ENCODE measurements around the gene ARF1.

GRCh38 chr1:228107636-228108035 lies 25.1 kb downstream of the ARF1 start:
- TF ChIP-seq CTCF (IDR thresholded peaks at IDR 0.05) (no peak), POLR2AphosphoS5 (IDR thresholded peaks at IDR 0.05) (no peak), POLR2A (IDR thresholded peaks at IDR 0.05) (no peak)

Data from suprapubic skin (tissue), 4 donors.